Endothelial cell of umbilical vein (primary cell): ENCODE measurements around the gene ZNF625. TPM values are rescaled to one million over a fixed set of nuclear protein-coding genes. Genes with fewer than 3 reads are reported as not detected.

ENCODE experiments used
- BruUV-seq: library from RNA; stranded (reverse); fragments of 400-500 nt; replicated peaks from 2 replicates; lab custom pipeline; 2021; lab: Mats Ljungman, UMichigan
- CTCF ChIA-PET: fragments of 300-600, 350-600 bp; sonication (Branson Sonifier 250); formaldehyde crosslinking; loops from one replicate; lab custom pipeline; 2021; ENCODE audit warnings: antibody characterized with exemption, inconsistent platforms; lab: Charles Lee
- POLR2A ChIA-PET: fragments of 300-600, 350-600 bp; sonication (Branson Sonifier 250); formaldehyde crosslinking; loops from one replicate; lab custom pipeline; 2021; ENCODE audit warnings: antibody characterized with exemption, inconsistent platforms; lab: Charles Lee
- DNase-seq: peaks from one replicate; pipeline ENCODE4 v3.0.0-alpha.2; 2011; ENCODE audit warnings: low read depth, low spot score
- FAIRE-seq: peaks from 2 replicates; lab custom pipeline; 2011; peaks lifted over from hg19 to GRCh38; lab: Jason Lieb, UNC
- H2AFZ ChIP-seq: 2 replicates; pipeline ENCODE4 v1.6.0; 2012; ENCODE audit warnings: low read depth, low read length, control low read depth, inconsistent platforms
- H3K27ac ChIP-seq: 2 replicates; pipeline ENCODE4 v1.5.1; 2011; ENCODE audit warnings: low read depth, mild to moderate bottlenecking, control low read depth, low read length, moderate library complexity; ENCODE audit not compliant: insufficient read depth
- H3K27me3 ChIP-seq, 2 experiments: 2 replicates each; pipeline versions ENCODE4 v1.6.0 to v1.6.1; 2011; ENCODE audit warnings: low read length in 2 of 2, mixed read lengths in 1 of 2; ENCODE audit not compliant: control insufficient read depth in 2 of 2, insufficient read depth in 2 of 2
- H3K36me3 ChIP-seq, 2 experiments: 2 replicates in 1 of 2; 3 replicates in 1 of 2; pipeline ENCODE4 v1.5.1; 2011; ENCODE audit warnings: low read length in 2 of 2, mild to moderate bottlenecking in 1 of 2, moderate library complexity in 1 of 2; ENCODE audit not compliant: control insufficient read depth in 2 of 2, insufficient read depth in 2 of 2; ENCODE audit errors: extremely low read depth in 1 of 2
- H3K4me1 ChIP-seq: 3 replicates; pipeline ENCODE4 v1.5.1; 2011; ENCODE audit warnings: mild to moderate bottlenecking, low read length; ENCODE audit not compliant: control insufficient read depth, insufficient read depth; ENCODE audit errors: extremely low read depth
- H3K4me2 ChIP-seq: 2 replicates; pipeline ENCODE4 v1.6.1; 2011; ENCODE audit warnings: low read length, control low read depth, mixed read lengths; ENCODE audit not compliant: insufficient read depth
- H3K4me3 ChIP-seq, 3 experiments: fragments of 200-600 bp in 1 of 3; sonication (generic), shearing (Covaris generic) in 1 of 3; replicated peaks in 1 of 3; 2 replicates each; pipeline ENCODE4 v1.5.1; 2011 to 2016; ENCODE audit warnings: control low read depth in 3 of 3, low read length in 3 of 3, mild to moderate bottlenecking in 2 of 3, inconsistent platforms in 1 of 3, low read depth in 1 of 3, moderate library complexity in 1 of 3; ENCODE audit not compliant: insufficient read depth in 1 of 3
- H3K79me2 ChIP-seq: 2 replicates; pipeline ENCODE4 v1.6.0; 2012; ENCODE audit warnings: low read length, inconsistent platforms; ENCODE audit not compliant: control insufficient read depth, insufficient read depth
- H3K9ac ChIP-seq: replicated peaks from 2 replicates; pipeline ENCODE3; 2011; ENCODE audit warnings: low read length, control low read depth; ENCODE audit not compliant: insufficient read depth; ENCODE audit errors: extremely low read depth
- H3K9me1 ChIP-seq: replicated peaks from 3 replicates; pipeline ENCODE4 v1.6.0; 2011; ENCODE audit warnings: mild to moderate bottlenecking, low read length; ENCODE audit not compliant: control insufficient read depth, insufficient read depth; ENCODE audit errors: extremely low read depth
- H3K9me3 ChIP-seq: replicated peaks from 2 replicates; pipeline ENCODE4 v1.5.1; 2012; ENCODE audit warnings: low read length, inconsistent platforms; ENCODE audit not compliant: control insufficient read depth, insufficient read depth
- H4K20me1 ChIP-seq: replicated peaks from 2 replicates; pipeline ENCODE3; 2011; ENCODE audit warnings: mild to moderate bottlenecking, low read length; ENCODE audit not compliant: control insufficient read depth, insufficient read depth; ENCODE audit errors: extremely low read depth
- EZH2 ChIP-seq: IDR thresholded peaks from 2 replicates; pipeline ENCODE4 v1.6.1; 2012; ENCODE audit warnings: borderline replicate concordance, low read depth, mild to moderate bottlenecking, moderate library complexity, low read length, inconsistent platforms; ENCODE audit not compliant: severe bottlenecking
- FOS ChIP-seq: IDR thresholded peaks from 2 replicates; pipeline ENCODE4 v1.6.1; 2011; ENCODE audit warnings: mild to moderate bottlenecking, low read length, moderate library complexity, borderline replicate concordance; ENCODE audit not compliant: insufficient read depth
- GATA2 ChIP-seq: IDR thresholded peaks from 2 replicates; pipeline ENCODE4 v1.7.0; 2011; ENCODE audit warnings: low read depth, mild to moderate bottlenecking, moderate library complexity, mixed read lengths, low read length; ENCODE audit not compliant: insufficient read length, insufficient read depth
- JUN ChIP-seq: IDR thresholded peaks from 2 replicates; pipeline ENCODE4 v1.6.1; 2011; ENCODE audit warnings: borderline replicate concordance, low read depth; ENCODE audit not compliant: insufficient read length, insufficient read depth
- MAX ChIP-seq: IDR thresholded peaks from 2 replicates; pipeline ENCODE4 v1.6.1; 2011; ENCODE audit not compliant: insufficient read depth, insufficient read length
- MYC ChIP-seq: IDR thresholded peaks from one replicate; pipeline ENCODE4 v1.6.1; 2011; ENCODE audit warnings: mild to moderate bottlenecking, low read depth, low read length
- POLR2A ChIP-seq: IDR thresholded peaks from 2 replicates; pipeline ENCODE4 v1.6.1; 2012; ENCODE audit warnings: low read depth, mild to moderate bottlenecking, control low read depth, low read length
- POLR2AphosphoS5 ChIP-seq: IDR thresholded peaks from 2 replicates; pipeline ENCODE4 v1.6.1; 2012; ENCODE audit warnings: low read depth, mild to moderate bottlenecking, control low read depth, low read length, moderate library complexity; ENCODE audit not compliant: insufficient read depth
- dilution Hi-C: fragments of 300-500 bp; cut with MboI; formaldehyde crosslinking; loops from one replicate; pipeline ENCODE4 v1.15.0; 2019; ENCODE audit warnings: low sequenced_read_pairs; ENCODE audit not compliant: extremely low pct_ligation_motif_present
- intact Hi-C: fragments of 100-400 bp; cut with micrococcal nuclease; formaldehyde crosslinking; loops from one replicate; pipeline ENCODE4 v1.10.0; 2022
- polyA plus RNA-seq, 4 experiments: library from polyadenylated mRNA; depleted of rRNA in 3 of 4; stranded (reverse) in 3 of 4; unstranded in 1 of 4; fragments of >200 nt; gene quantifications; 2 replicates each; pipeline versions ENCODE4 v1.2.1 to v1.2.3, GENCODE V29; 2011 to 2012; ENCODE audit warnings: missing spikeins in 1 of 4
- total RNA-seq: library from RNA; stranded (reverse); gene quantifications from 2 replicates; pipeline ENCODE4 v1.2.3, GENCODE V29; 2021
- TF ChIP-seq, protein P1 (sequence below), 2 donors: IDR thresholded peaks; 1 replicate in 1 of 2; 2 replicates in 1 of 2; pipeline ENCODE4 v1.5.1; 2011; ENCODE audit warnings: low read length in 2 of 2, mild to moderate bottlenecking in 2 of 2, moderate library complexity in 2 of 2, control low read depth in 1 of 2, inconsistent platforms in 1 of 2, low read depth in 1 of 2; ENCODE audit not compliant: insufficient read depth in 1 of 2; ENCODE audit errors: extremely low read depth in 1 of 2

Gene ZNF625
- total and polyA plus RNA-seq, 2 donors (not counting 3 experiments of a cell fraction or from before 2014, with no cell fraction given), result 0.90 to 6.7 TPM

DNA sequence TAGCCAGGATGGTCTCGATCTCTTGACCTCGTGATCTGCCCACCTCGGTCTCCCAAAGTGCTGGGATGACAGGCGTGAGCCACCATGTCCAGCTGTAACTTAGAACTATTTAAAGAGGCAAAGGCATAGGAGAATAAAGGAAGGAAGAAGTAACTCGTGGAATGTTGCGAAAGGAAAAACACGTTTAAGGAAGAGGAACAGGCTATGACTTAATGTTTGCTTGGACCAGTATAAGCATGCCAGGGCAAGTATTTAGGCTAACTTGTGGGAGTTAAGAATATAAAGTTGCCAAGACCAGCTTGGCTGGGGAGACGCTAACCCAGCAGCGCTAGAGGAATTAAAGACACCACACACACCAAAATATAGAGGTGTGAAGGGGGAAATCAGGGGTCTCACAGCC, 58.5 kb downstream of the ZNF625 start:
- CTCF ChIA-PET, result no interaction called here
- BruUV-seq, result no TSS peak

GRCh38 chr19:12095111-12095790, 61.3 kb downstream of the ZNF625 start:
- Histone ChIP-seq H2AFZ (no peak overlapping the region), H3K9me3 (no peaks in the 10 kb centered on the region), H3K27me3 (no peaks in the 10 kb centered on the region), H3K79me2 (no peaks in the 10 kb centered on the region), H3K4me3 (no peak overlapping the region), H3K36me3 (no peaks in the 10 kb centered on the region), H3K4me1 (peaks cover 3% of the 10 kb centered on the region), H4K20me1 (no peaks in the 10 kb centered on the region), H3K4me2 (no peak overlapping the region), H3K9ac (no peak overlapping the region), H3K27ac (no peak overlapping the region), H3K9me1 (no peaks in the 10 kb centered on the region)
- POLR2A ChIA-PET, result no interaction called here
- intact Hi-C loops (no loop called here), dilution Hi-C loops (no loop called here)
- CTCF ChIA-PET, result no interaction called here
- no peak for FAIRE-seq
- TF ChIP-seq, protein P1, sequence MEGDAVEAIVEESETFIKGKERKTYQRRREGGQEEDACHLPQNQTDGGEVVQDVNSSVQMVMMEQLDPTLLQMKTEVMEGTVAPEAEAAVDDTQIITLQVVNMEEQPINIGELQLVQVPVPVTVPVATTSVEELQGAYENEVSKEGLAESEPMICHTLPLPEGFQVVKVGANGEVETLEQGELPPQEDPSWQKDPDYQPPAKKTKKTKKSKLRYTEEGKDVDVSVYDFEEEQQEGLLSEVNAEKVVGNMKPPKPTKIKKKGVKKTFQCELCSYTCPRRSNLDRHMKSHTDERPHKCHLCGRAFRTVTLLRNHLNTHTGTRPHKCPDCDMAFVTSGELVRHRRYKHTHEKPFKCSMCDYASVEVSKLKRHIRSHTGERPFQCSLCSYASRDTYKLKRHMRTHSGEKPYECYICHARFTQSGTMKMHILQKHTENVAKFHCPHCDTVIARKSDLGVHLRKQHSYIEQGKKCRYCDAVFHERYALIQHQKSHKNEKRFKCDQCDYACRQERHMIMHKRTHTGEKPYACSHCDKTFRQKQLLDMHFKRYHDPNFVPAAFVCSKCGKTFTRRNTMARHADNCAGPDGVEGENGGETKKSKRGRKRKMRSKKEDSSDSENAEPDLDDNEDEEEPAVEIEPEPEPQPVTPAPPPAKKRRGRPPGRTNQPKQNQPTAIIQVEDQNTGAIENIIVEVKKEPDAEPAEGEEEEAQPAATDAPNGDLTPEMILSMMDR (IDR thresholded peaks at IDR 0.05; ENCODE audit: extremely low read depth in 1 of 2, insufficient read depth in 1 of 2, low read depth in 1 of 2, low read length in 2 of 2), result no peak
- TF ChIP-seq GATA2, result no peak
- no peak for TF ChIP-seq JUN
- no peak for TF ChIP-seq MYC
- TF ChIP-seq POLR2AphosphoS5, result no peak
- TF ChIP-seq EZH2, result no peak
- TF ChIP-seq MAX, result no peak
- no peak for TF ChIP-seq FOS
- no peak for DNase-seq
- BruUV-seq, result no TSS peak

More for the DNA sequence above, 58.5 kb downstream of the ZNF625 start:
- H3K4me2 ChIP-seq, result no peak overlapping the region
- H3K4me3 ChIP-seq, result no peak overlapping the region
- intact Hi-C loops, result no loop called here
- H3K4me1 ChIP-seq, result peaks cover under 1% of the 10 kb centered on the region
- FAIRE-seq, result no peak
- H3K79me2 ChIP-seq, result no peaks in the 10 kb centered on the region
- no peak for TF ChIP-seq MYC
- TF ChIP-seq POLR2A, result no peak
- TF ChIP-seq GATA2, result no peak
- TF ChIP-seq POLR2AphosphoS5, result no peak
- TF ChIP-seq JUN, result no peak
- no peak for TF ChIP-seq EZH2
- no peak overlapping the region for H2AFZ ChIP-seq
- no peaks in the 10 kb centered on the region for H3K9me3 ChIP-seq
- no peak overlapping the region for H3K27ac ChIP-seq
- no peaks in the 10 kb centered on the region for H4K20me1 ChIP-seq
- dilution Hi-C loops, result no loop called here
- H3K36me3 ChIP-seq, result no peaks in the 10 kb centered on the region
- no peak overlapping the region for H3K9ac ChIP-seq
- no peaks in the 10 kb centered on the region for H3K9me1 ChIP-seq
- H3K27me3 ChIP-seq, result no peaks in the 10 kb centered on the region
- POLR2A ChIA-PET, result no interaction called here
- DNase-seq, result no peak
